22Rv1 (cell line): Measurements from ENCODE around the gene CAMKK1.

Experiments
- H3K27ac ChIP-seq: fragments of 450-650 bp; 2 replicates; pipeline ENCODE4 v1.5.1; 2017
- CTCF ChIP-seq: fragments of 450-650 bp; IDR thresholded peaks from 2 replicates; pipeline ENCODE4 v1.5.1; 2017; ENCODE audit warnings: mild to moderate bottlenecking
- ZFX ChIP-seq: fragments of 450-650 bp; IDR thresholded peaks from 2 replicates; pipeline ENCODE4 v1.6.1; 2017; ENCODE audit warnings: antibody characterized with exemption, borderline replicate concordance

Gene CAMKK1

GRCh38 chr17:3873862-3874261 lies 19.0 kb downstream of the CAMKK1 start:
- no peak overlapping the region for H3K27ac ChIP-seq
- TF ChIP-seq ZFX (no peak), CTCF (no peak)

DNA sequence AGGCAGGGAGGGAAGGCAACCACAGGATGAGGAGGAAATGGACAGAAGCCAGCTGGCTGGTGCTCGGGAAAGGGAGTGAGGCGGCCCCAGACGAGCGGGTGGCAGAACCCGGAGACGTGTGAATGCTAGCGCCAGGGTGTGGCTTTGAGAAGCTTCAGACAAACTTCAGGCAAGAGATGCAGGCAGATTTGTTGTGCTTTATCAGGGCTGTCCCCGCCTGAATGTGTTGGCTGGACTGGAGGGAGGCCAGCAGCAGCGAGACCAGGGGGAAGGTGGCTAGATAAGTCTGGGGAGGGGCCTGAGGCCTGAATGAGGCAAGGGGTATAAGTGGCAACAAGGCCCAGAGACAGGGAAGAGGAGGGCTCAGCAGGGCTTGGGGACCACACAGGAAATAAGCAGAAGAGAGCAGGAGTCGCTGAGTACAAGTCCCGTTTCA lies 22.0 kb downstream of the CAMKK1 start:
- H3K27ac ChIP-seq: no peak overlapping the region
- TF ChIP-seq CTCF (no peak), ZFX (no peak)

GRCh38 chr17:3867606-3868005 lies 25.2 kb downstream of the CAMKK1 start:
- TF ChIP-seq CTCF (no peak), ZFX (no peak)
- no peak overlapping the region for H3K27ac ChIP-seq

- no peak overlapping the region for H3K27ac ChIP-seq
- TF ChIP-seq ZFX (no peak), CTCF (no peak)
Measured at GRCh38 chr17:3867106-3867505, 25.7 kb downstream of the CAMKK1 start.

- TF ChIP-seq ZFX: no peak
- no peak for TF ChIP-seq CTCF
Measured at GRCh38 chr17:3866276-3866675, 26.6 kb downstream of the CAMKK1 start.

DNA sequence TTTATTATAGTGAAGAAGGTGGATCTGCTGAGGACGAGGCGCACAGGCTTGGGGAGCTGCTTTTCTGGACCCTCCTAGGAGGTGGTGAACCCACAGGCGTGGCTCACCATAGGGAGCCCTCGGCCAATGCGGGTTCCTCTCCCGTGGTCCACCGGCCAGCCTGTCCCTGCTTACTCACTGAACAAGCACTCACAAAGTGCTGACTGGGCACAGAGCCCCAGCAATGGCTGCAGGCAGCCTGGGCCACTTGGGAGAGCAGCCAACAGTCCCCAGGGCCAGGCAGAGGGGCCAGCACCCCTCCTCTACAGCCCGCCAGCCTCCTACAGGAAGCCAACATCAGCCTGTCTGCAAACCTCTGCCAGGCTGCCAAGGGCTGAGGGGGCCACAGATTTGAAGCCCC lies 27.7 kb downstream of the CAMKK1 start:
- TF ChIP-seq CTCF (no peak), ZFX (no peak)
- H3K27ac ChIP-seq: no peak overlapping the region

More at GRCh38 chr17:3866276-3866675, 26.6 kb downstream of the CAMKK1 start:
- no peak overlapping the region for H3K27ac ChIP-seq

GRCh38 chr17:3864534-3864933 lies 28.3 kb downstream of the CAMKK1 start:
- TF ChIP-seq CTCF (no peak), ZFX (no peak)
- no peak overlapping the region for H3K27ac ChIP-seq
